Measurements from ENCODE around the gene FAF1.

DNA sequence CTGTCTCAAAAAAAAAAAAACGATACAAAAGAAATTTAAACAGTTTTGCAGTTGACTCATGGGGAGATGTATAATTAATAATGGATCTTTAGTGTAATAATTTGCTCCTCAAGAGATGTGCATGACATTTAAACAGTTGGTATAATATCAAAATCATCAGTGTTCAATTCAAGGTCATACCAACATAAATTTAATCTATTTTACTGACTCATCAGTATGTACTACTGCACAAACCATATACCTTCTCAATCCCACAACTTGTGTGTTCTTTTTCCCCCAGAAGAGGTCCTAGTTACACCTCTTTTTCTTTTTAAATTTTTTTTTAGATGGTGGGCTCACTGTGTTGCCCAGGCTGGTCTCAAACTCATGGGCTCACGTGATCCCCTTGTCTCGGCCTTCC is 33.6 kb upstream of the FAF1 start:
- TF ChIP-seq, protein P1, sequence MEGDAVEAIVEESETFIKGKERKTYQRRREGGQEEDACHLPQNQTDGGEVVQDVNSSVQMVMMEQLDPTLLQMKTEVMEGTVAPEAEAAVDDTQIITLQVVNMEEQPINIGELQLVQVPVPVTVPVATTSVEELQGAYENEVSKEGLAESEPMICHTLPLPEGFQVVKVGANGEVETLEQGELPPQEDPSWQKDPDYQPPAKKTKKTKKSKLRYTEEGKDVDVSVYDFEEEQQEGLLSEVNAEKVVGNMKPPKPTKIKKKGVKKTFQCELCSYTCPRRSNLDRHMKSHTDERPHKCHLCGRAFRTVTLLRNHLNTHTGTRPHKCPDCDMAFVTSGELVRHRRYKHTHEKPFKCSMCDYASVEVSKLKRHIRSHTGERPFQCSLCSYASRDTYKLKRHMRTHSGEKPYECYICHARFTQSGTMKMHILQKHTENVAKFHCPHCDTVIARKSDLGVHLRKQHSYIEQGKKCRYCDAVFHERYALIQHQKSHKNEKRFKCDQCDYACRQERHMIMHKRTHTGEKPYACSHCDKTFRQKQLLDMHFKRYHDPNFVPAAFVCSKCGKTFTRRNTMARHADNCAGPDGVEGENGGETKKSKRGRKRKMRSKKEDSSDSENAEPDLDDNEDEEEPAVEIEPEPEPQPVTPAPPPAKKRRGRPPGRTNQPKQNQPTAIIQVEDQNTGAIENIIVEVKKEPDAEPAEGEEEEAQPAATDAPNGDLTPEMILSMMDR (conservative IDR thresholded peaks at IDR 0.05 in 1 of 2, IDR thresholded peaks at IDR 0.05 in 1 of 2; ENCODE audit: low read depth in 1 of 2, low read length in 2 of 2) = no peak
- no peak for TF ChIP-seq EZH2 (IDR thresholded peaks at IDR 0.05; ENCODE audit: low read length, missing control alignments)
